Fibroblast of skin of right biceps (primary cell): ENCODE results near the gene ITLN1.
"Not testable (repeated sequence)": the region's sequence is repeated elsewhere in the genome, so short reads cannot be mapped to it uniquely, and the experiment has no call there.

Experiments
- DNase-seq: peaks from one replicate; pipeline ENCODE4 v3.0.0-alpha.2; 2013

Gene ITLN1

DNA sequence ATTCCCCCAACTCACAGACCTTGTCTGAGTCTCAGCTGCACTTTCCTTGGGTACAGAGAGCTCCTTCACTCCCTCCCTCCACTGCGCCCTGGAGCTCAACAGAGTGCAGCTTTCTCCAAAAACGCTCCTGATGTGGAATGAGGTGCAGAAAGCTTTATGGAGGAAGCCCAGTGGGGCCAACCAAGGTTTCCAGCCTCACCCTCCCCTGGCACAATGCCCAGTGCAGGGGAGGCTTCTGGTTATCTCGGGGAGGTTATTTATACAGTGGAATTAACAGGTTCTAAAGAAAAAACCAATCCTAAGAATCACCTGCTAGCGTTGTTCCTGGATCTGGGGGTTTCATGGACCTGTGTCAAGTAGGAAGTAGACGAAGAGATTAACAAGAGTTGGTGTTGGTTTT, at the start of gene ITLN1:
Gene ITLN1 (minus strand): TSS at position 139 of the 400 bp plus-strand sequence. CDS start 303 bp downstream, outside the sequence.
- DNase-seq, result no peak

GRCh38 chr1:160933305-160933704, 48.3 kb upstream of the ITLN1 start:
- DNase-seq, result not testable (repeated sequence)

GRCh38 chr1:160925652-160926244, 40.8 kb upstream of the ITLN1 start:
- no peak for DNase-seq

- DNase-seq, result no peak
Measured at GRCh38 chr1:160924791-160925651, 40.0 kb upstream of the ITLN1 start.

DNA sequence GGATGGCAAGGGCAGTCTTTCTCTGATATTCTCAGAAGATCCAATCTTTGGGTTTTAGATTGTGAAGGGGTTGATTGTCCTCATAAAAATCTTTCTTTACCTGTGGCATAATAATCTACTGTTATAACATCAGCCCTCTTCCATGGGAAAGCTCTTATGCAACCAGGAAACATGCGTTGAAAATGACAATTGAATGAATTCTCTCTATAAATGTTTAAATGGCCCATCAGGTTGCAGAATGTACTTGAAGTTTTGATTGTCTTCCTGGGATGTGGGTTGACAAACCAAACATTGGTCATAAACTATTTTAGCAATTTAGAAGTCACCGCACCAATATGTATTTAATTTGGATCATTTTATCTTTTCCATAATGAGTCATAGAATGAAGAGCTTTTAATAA, 31.7 kb upstream of the ITLN1 start:
- DNase-seq, result no peak

- not testable (repeated sequence) for DNase-seq
Measured at GRCh38 chr1:160913229-160913628, 28.2 kb upstream of the ITLN1 start.

- no peak for DNase-seq
Measured at GRCh38 chr1:160911925-160912324, 26.9 kb upstream of the ITLN1 start.

DNA sequence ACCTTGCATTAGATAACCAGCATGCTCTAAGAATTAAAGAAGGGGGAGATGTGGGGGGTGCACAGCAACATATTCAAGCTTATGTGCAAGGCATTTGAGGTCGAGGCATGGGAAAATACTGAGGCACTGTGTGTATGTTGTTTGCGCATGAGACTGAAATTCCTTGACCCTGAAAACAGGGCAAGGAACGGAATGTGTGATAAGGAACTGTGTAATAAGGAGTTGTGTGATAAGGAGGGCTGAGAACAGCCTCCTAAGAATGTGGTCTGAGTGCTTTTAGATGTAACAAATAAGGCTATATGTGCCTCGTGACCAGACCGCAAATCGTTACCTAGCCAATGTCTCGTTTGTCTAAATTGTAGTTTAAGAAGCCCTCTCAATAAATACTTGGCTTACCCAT, 26.5 kb upstream of the ITLN1 start:
- DNase-seq, result no peak

DNA sequence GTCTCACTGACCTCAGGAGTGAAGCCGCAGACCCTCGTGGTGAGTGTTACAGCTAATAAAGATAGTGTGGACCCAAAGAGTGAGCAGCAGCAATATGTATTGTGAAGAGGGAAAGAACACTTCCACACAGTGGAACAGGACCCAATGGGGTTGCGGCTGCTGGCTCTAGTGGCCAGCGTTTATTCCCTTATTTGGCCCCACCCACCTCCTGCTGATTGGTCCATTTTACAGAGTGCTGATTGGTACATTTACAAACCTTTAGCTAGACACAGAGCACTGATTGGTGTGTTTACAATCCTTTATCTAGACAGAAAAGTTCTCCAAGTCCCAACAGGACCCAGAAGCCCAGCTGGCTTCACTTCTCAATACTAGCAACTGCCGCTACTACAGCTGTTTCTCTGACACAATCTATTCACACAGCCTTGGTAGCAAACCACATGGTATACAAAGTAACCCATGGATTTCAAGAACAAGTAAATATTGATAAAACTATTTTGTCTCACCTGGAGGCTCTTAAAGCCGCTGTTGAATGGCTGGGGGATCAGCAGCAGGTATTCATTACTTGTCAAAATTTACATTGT, 25.3 kb upstream of the ITLN1 start:
- DNase-seq, result no peak

DNA sequence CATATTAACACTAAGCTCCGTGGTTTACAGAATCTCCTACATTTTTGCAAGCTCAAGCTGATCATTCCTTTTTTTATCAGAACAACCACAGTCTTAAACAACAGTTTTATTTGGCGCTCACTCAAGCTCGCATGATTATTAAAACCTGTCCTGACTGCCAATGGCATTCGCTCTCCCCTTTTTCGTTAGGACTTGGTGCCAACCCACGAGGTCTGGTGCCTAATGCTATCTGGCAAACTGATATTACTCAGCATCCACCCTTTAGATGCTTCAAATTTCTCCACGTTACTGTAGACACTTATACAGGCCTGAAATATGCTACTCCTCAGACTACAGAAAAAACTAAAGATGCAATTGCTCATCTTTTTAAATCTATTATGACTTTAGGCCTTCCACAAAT, 23.0 kb upstream of the ITLN1 start:
- no peak for DNase-seq

DNA sequence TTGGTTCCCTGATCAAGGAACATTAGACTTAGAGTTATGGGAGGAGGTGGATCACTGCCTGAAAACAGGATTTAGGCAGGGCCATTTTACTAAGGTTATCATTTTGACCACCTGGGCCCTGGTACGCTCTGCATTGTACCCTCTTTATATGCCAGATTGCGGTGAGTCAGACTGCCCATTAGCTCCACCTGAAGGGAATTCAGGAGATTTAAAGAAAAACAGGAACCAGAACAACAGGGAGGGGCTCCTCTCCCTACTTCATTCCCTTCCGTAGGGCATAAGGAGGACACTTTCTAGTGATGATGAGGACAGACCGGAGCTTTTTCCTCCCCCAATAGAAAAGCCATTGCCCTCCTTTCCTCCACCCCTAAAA, 20.6 kb upstream of the ITLN1 start:
- DNase-seq, result no peak

- no peak for DNase-seq
Measured at GRCh38 chr1:160904783-160905616, 20.0 kb upstream of the ITLN1 start.

DNA sequence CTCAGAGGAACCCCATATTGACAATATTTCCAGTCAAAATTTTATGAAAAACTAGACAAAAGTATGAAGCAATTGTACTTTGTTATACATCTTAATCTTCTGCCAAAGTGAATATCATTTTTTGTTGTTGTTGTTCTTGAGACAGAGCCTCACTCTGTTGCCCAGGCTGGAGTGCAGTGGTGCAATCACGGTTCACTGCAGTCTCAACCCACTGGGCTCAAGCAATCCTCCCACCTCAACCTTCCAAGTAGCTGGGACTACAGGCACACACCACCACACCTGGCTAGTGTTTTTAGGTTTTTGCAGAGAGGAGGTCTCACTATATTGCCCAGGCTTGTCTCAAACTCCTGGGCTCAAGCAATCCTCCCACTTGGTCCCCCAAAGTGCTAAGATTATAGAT, 17.3 kb upstream of the ITLN1 start:
- DNase-seq, result not testable (repeated sequence)

DNA sequence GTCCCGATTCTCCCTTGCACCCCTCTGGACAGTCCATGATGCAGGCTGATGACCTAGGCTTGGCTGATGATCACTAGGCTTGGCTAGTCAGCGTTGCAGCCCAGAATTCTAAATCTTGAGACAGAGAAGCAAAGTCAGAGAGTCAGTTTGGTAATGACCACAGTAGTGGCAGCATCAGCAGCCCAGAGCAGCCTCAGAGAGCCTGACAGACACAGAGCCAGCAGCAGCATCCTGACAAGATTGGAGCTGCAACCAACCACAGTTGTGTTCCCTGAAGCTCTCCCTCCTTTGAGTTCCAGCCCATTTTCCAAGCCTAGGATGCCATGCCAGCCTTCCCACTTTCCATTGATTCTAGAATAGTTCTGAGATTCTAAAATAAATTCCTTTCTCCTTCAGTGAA, 16.8 kb upstream of the ITLN1 start:
- DNase-seq, result no peak

- not testable (repeated sequence) for DNase-seq
Measured at GRCh38 chr1:160900683-160901082, 15.7 kb upstream of the ITLN1 start.

- DNase-seq, result not testable (repeated sequence)
Measured at GRCh38 chr1:160894368-160895135, 9.6 kb upstream of the ITLN1 start.

DNA sequence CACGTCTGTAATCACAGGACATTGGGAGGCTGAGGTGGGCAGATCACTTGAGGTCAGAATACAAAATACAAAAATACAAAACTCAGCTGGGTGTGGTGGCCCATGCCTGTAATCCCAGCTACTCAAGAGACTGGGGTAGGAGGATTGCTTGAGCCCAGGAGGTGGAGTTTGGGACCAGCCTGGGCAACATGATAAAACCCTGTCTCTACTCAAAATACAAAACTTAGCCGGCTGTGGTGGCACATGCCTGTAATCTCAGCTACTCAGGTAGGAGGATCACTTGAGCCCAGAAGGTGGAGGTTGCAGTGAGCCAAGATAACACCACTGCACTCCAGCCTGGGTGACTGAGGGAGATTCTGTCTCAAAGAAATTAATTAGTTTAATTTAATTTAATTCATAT, 6.5 kb upstream of the ITLN1 start:
- DNase-seq, result no peak

- DNase-seq, result no peak
Measured at GRCh38 chr1:160888926-160889325, 3.9 kb upstream of the ITLN1 start.

GRCh38 chr1:160887071-160887470, 2.1 kb upstream of the ITLN1 start:
- no peak for DNase-seq

DNA sequence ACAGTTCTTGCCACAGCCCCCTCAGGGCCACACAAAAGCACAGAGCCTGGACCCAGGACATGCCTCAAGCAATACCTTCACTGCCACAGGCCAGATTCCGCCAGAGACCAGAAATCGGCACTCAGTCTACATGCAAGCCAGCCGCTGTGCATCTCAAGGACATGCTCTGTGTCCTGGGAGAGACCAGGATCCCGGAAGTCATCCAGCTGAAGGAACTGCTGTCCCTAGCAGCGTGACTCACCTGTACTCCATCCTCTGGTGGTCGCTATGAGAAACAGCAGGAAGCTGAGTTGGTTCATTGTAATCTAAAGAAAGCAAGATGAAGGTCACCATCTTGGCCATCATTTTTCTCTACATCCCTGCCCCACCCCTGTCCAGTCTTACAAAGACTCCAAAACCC, 401 bp downstream of the ITLN1 start:
- no peak for DNase-seq

- no peak for DNase-seq
Measured at GRCh38 chr1:160883581-160884513, 1.1 kb downstream of the ITLN1 start.
